Progenitor cell of endocrine pancreas (in vitro differentiated cells): ENCODE data around the gene CDH13. TPM values are rescaled to one million over a fixed set of nuclear protein-coding genes. Genes with fewer than 3 reads are reported as not detected.

Experiments used
- DNase-seq: peaks from one replicate; pipeline ENCODE4 v3.0.0; 2021; ENCODE audit warnings: low spot score; ENCODE audit not compliant: unreplicated experiment
- H3K27ac Mint-ChIP-seq: 2 replicates; pipeline ENCODE4 v1.8.0; 2021; ENCODE audit warnings: mild to moderate bottlenecking, moderate library complexity, mixed read lengths
- H3K27me3 Mint-ChIP-seq: 2 replicates; pipeline ENCODE4 v1.8.0; 2021; ENCODE audit warnings: mixed read lengths
- H3K36me3 Mint-ChIP-seq: 2 replicates; pipeline ENCODE4 v1.8.0; 2022; ENCODE audit warnings: mixed read lengths; ENCODE audit not compliant: insufficient read depth
- H3K4me1 Mint-ChIP-seq: 2 replicates; pipeline ENCODE4 v1.8.0; 2021; ENCODE audit warnings: low read depth, mixed read lengths
- H3K4me3 Mint-ChIP-seq: 2 replicates; pipeline ENCODE4 v1.8.0; 2021; ENCODE audit warnings: low read depth, mild to moderate bottlenecking, moderate library complexity, mixed read lengths
- H3K9me3 Mint-ChIP-seq: 2 replicates; pipeline ENCODE4 v1.8.0; 2021; ENCODE audit warnings: low read depth, mixed read lengths
- microRNA-seq: library from miRNA; unstranded; fragments of <30 nt; microRNA quantifications from one replicate; pipeline ENCODE4 v1.1.0, GENCODE V29; 2020; ENCODE audit warnings: borderline number of aligned reads; ENCODE audit not compliant: unreplicated experiment
- total RNA-seq: library from RNA; stranded (reverse); gene quantifications from 2 replicates; pipeline ENCODE4 v1.2.1, GENCODE V29; 2021
- TF ChIP-seq, protein P1 (sequence below): fragments of 200-600 bp; sonication (generic); IDR thresholded peaks from one replicate; pipeline ENCODE4 v1.5.0; 2021; ENCODE audit warnings: antibody characterized with exemption, mild to moderate bottlenecking; ENCODE audit not compliant: unreplicated experiment

Gene CDH13
- total RNA-seq, 1 donor from 2014 or later: 0.38 TPM

DNA sequence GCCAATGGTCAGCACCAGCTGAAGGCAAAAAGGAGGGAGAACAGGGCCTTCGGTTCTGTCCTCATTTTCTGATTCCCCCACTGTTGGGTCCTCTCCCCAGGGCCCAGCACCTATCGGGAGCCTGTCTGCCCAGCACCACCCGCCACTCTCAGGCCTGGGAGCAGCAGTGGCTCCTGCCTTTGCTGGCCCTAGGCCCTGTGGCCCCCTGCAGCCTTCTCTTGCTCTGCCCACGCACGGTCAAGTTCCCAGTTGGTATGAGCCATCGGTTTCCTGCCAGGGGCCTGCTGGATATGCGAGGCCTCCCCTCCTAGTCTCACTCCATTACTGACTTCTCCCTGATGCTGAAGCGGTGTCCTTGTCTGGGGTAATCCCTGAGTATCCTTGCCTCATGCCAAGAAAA is 1218.5 kb downstream of the CDH13 start:
- no peak overlapping the region for H3K27ac Mint-ChIP-seq
- H3K9me3 Mint-ChIP-seq: peaks cover under 1% of the 10 kb centered on the region
- TF ChIP-seq, protein P1, sequence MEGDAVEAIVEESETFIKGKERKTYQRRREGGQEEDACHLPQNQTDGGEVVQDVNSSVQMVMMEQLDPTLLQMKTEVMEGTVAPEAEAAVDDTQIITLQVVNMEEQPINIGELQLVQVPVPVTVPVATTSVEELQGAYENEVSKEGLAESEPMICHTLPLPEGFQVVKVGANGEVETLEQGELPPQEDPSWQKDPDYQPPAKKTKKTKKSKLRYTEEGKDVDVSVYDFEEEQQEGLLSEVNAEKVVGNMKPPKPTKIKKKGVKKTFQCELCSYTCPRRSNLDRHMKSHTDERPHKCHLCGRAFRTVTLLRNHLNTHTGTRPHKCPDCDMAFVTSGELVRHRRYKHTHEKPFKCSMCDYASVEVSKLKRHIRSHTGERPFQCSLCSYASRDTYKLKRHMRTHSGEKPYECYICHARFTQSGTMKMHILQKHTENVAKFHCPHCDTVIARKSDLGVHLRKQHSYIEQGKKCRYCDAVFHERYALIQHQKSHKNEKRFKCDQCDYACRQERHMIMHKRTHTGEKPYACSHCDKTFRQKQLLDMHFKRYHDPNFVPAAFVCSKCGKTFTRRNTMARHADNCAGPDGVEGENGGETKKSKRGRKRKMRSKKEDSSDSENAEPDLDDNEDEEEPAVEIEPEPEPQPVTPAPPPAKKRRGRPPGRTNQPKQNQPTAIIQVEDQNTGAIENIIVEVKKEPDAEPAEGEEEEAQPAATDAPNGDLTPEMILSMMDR: no peak
- H3K36me3 Mint-ChIP-seq: no peaks in the 10 kb centered on the region
- peaks cover 13% of the 10 kb centered on the region for H3K4me1 Mint-ChIP-seq
- no peak for DNase-seq
- no peak overlapping the region for H3K4me3 Mint-ChIP-seq
- H3K27me3 Mint-ChIP-seq: peaks cover 4% of the 10 kb centered on the region

DNA sequence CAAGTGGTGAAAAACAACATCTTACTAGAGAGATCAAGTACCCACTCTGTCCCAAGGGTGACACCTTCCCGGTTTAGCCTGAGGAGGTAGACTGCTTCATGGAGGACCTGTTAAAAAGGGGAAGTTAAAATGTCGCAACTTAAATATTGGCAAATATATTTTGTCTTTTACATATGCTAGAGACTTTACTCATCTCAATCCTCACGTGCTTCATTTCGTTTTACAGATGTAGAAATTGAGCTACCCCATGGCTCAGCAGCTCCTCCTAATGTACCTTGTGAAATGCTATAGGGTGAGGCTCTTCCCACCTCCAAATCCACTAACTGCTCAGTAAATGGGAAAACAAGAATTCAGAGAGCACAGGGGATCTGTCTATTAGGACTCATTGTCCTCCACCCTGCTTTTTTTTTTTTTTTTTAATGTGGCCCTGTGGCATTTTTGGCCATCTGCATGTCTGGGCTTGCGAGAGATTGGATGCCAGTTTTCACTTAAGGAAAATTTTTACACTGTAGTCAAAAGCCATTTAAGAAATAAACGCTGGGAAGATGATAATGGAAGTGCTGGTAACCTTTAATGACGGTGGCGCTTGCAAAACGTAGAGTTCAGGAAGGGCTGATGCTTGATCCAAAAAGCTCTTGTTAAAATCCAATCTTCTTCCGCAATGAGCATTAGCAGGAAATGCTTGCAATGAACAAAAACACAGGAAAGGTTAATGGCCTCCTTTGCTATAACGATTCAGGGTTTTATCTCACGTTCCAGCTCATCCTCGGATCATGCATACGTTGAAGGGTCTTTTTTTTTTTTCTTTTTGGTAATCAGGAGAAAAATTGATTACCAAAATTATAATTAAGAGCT is 1220.8 kb downstream of the CDH13 start:
- TF ChIP-seq, protein P1: no peak
- no peak overlapping the region for H3K4me3 Mint-ChIP-seq
- no peaks in the 10 kb centered on the region for H3K36me3 Mint-ChIP-seq
- H3K9me3 Mint-ChIP-seq: no peaks in the 10 kb centered on the region
- H3K27me3 Mint-ChIP-seq: peaks cover 4% of the 10 kb centered on the region
- DNase-seq: no peak
- H3K4me1 Mint-ChIP-seq: peaks cover 11% of the 10 kb centered on the region
- no peak overlapping the region for H3K27ac Mint-ChIP-seq

DNA sequence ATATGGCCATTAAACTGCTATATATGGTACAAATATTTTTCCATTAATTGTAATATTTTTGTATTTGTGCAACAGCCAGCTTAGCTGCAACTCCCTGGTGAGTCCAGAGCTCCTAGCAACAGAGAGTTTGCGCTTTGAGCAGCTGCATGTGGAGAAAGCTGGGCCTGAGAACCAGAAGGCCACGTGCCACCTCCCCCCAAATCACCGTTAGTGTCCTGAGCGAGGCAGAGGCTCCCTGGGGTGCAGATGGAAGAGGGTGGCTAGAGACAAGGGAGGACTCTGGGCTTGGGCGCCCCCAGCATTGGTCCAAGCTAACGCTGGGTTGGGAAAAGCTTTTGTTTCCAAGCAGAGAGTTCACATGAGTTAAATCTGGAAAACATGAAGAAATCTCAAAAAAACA is 1222.7 kb downstream of the CDH13 start:
- DNase-seq: no peak
- no peak overlapping the region for H3K27ac Mint-ChIP-seq
- TF ChIP-seq, protein P1: no peak
- no peaks in the 10 kb centered on the region for H3K36me3 Mint-ChIP-seq
- peaks cover 4% of the 10 kb centered on the region for H3K4me1 Mint-ChIP-seq
- peaks cover 4% of the 10 kb centered on the region for H3K27me3 Mint-ChIP-seq
- no peaks in the 10 kb centered on the region for H3K9me3 Mint-ChIP-seq
- no peak overlapping the region for H3K4me3 Mint-ChIP-seq

Small RNAs within 50 kb of the gene (microRNA-seq; reads per million reads assigned to microRNA genes)
- gene MIR3182 (not detected), gene MIR8058 (not detected)
